Ishikawa (cell line): ENCODE measurements around the gene HLCS.

Experiments used
- MAX ChIP-seq: IDR thresholded peaks from 2 replicates; pipeline ENCODE4 v1.6.1; 2012
- NFIC ChIP-seq: IDR thresholded peaks from 2 replicates; pipeline ENCODE4 v1.6.1; 2012

DNA sequence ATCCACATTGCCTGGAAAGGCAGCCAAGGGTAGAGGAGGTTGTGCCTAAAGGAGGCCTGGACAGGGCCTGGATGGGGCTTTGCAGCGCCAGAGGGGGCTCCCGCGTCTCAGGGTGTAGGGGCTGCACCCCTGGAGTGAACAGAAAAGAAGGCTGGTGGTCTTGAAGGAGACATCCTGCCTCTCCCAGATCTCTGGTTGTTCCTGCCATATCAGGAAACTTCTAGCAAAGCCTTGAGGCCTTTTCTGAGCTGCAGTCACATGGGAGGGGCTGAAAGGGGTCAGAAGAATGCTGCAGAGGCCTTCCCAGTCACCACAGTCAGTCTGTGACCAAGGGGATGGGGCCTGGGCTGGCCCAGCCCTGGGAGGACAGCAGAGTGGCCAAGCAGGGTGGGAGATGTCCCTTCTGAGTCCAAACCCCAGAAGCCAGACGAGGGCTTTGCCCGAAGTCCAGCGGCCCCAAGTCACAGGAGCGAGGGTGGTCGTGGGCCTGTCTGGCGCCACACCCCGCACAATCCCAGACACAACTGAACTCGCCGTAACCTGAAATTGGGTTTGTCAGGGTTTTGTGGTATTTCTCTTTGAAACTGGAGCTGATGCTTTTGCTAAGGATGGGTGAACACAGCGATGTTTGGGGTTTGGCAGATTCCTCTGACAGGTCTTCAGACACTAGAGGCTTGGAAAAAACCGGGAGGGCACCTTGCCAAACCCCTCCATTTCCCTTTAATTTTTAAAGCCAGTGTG is 237.9 kb downstream of the HLCS start:
- TF ChIP-seq MAX (no peak), NFIC (no peak)
